ENCODE data around the gene EDN2. TPM values are rescaled to one million over a fixed set of nuclear protein-coding genes. Genes with fewer than 3 reads are reported as not detected.

Gene EDN2
- total RNA-seq, 1 experiment from 2014 or later = 3.0 TPM

GRCh38 chr1:41466146-41466545, 18.3 kb downstream of the EDN2 start:
- Histone ChIP-seq H3K36me3 (no peaks in the 10 kb centered on the region), H3K4me3 (no peak overlapping the region), H3K9me3 (no peaks in the 10 kb centered on the region), H3K27me3 (no peaks in the 10 kb centered on the region)
- DNase-seq = no peak

- DNase-seq = no peak
- Histone ChIP-seq H3K36me3 (no peaks in the 10 kb centered on the region), H3K9me3 (no peaks in the 10 kb centered on the region), H3K27me3 (no peaks in the 10 kb centered on the region), H3K4me3 (no peak overlapping the region)
Observed at GRCh38 chr1:41465741-41466140, 18.7 kb downstream of the EDN2 start.

DNA sequence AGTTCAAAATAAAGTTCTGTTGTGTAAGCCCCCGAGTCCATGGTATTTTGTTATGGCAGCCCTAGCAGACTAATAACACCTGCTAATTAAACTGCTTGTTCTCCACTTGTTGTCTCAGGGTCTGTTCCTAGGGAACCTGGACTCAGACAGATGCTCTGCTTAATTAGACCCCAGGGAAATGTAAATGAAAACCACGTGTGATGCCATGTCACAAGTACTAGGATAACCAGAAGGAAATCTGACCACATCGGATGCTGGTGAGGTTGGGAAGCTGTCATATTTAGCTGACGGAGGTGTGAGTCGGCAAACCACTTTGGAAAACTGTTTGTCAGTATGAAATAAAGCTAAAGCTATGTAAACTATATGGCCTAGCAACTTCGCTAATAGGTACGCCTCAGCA, 19.6 kb downstream of the EDN2 start:
- Histone ChIP-seq H3K36me3 (no peaks in the 10 kb centered on the region), H3K27me3 (no peaks in the 10 kb centered on the region), H3K9me3 (no peaks in the 10 kb centered on the region), H3K4me3 (no peak overlapping the region)
- no peak for DNase-seq

DNA sequence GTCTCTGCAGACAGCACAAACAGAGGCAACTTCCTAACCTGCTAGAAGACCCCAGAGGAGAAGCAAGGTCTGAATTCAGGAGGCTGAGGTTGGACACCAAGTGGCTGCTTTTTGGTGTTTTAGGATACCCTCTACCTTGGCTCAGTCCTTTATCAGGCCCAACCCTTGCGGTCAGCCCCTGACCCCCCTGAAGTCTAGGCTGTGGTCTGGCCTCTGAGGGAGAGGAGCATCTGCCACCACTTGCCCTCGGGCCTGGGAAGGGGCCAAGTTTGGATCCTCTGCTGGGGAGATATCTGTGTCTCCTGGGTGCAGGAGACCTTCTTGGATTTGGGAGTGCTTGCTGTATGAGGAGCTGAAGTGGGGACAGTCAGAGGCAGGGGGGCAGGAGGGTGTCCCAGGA, 21.0 kb downstream of the EDN2 start:
- Histone ChIP-seq H3K9me3 (no peaks in the 10 kb centered on the region), H3K4me3 (no peak overlapping the region), H3K36me3 (no peaks in the 10 kb centered on the region), H3K27me3 (no peaks in the 10 kb centered on the region)
- DNase-seq = no peak

DNA sequence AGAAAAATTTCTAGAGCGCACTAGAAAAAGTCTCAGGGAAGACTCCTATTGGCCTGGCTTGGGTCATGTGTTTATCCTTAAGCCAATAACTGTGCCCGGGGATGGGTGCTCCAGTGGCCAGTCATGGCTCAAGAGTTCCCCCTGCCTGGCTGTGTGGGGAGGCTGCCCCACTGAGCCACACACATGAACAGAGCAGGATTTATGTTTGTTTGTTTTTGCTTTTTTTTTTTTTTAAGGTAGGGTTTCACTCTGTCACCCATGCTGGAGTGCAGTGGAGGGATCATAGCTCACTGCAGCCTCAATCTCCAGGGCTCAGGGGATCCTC, 21.8 kb downstream of the EDN2 start:
- no peak for DNase-seq
- Histone ChIP-seq H3K4me3 (no peak overlapping the region), H3K9me3 (no peaks in the 10 kb centered on the region), H3K27me3 (no peaks in the 10 kb centered on the region), H3K36me3 (no peaks in the 10 kb centered on the region)

DNA sequence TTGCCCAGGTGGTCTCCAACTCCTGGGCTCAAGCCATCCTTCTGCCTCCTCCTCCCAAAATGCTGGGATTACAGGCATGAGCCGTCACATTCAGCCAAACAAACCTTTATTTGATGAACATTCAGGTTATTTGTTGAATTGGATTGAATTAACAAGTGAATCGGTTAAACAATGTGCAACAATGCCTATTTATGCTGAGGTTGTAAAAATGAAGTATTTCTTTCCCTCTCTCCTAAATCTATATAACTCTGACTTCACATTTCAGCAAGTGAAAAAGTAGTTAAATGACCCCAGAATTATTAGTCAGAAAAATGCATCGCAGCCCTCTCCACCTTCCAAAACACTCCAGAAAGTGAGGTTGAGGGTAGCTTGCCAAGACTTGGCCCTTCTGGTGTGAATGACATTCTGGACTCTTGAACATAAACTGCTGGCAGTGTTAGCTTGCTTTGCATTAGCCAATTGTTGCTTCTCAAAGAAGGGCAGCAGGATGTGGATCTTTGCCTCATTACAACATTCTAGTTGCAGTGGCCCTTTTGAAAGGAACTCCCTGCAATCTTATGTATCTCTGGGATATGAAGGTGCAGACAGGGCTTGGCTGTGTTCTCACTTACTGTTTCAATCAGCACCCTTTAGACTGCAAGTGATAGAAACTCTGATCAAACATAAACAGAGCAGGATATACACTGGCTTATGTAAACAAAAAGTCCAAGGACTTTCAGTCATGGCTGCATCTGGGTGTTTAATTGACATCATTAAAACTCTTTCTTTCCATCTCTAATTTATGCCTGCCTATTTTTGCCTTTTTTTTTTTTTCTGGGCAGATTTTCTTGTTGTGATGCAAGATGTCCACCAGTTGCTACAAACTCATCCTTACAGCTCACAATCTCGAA, 22.4 kb downstream of the EDN2 start:
- Histone ChIP-seq H3K27me3 (no peaks in the 10 kb centered on the region), H3K4me3 (no peak overlapping the region), H3K9me3 (no peaks in the 10 kb centered on the region), H3K36me3 (no peaks in the 10 kb centered on the region)
- DNase-seq = peak; percentile 76

DNA sequence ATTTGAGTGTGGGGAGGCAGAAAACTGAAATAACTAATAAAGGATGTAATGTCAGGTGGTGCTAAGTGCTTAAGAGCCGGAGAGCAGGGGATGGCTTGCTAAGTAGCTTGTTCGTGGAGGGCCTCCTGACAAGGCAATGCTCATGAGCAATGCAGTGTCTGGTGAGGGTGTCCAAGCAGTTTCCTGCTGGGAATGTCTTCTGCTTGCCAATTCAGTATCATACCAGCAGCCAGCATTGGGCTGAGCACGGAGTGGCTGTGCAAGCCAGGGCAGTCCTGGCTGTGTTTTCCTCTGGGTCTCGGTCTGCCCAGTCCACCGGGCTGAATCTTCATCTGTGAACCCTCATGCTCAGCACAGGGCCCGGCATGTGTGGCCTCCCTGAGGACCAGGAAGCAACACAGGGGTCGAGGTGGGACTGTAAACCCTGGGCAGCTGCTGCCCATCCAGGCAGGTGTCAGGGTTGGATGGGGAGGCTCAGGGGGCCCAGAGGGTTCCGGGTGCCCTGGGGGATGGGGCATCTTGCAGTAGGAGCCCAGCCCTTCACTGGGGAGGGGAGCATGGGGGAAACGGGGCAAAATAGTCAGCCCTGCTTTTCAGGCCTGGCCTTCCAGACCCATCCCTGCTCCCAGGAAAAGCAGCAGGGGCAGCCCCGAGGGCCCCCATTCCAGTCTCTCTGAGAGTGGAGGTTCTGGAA, 27.5 kb downstream of the EDN2 start:
- peak; percentile 85 for DNase-seq
- H3K4me3 ChIP-seq = no peak overlapping the region
- no peaks in the 10 kb centered on the region for H3K9me3 ChIP-seq

DNA sequence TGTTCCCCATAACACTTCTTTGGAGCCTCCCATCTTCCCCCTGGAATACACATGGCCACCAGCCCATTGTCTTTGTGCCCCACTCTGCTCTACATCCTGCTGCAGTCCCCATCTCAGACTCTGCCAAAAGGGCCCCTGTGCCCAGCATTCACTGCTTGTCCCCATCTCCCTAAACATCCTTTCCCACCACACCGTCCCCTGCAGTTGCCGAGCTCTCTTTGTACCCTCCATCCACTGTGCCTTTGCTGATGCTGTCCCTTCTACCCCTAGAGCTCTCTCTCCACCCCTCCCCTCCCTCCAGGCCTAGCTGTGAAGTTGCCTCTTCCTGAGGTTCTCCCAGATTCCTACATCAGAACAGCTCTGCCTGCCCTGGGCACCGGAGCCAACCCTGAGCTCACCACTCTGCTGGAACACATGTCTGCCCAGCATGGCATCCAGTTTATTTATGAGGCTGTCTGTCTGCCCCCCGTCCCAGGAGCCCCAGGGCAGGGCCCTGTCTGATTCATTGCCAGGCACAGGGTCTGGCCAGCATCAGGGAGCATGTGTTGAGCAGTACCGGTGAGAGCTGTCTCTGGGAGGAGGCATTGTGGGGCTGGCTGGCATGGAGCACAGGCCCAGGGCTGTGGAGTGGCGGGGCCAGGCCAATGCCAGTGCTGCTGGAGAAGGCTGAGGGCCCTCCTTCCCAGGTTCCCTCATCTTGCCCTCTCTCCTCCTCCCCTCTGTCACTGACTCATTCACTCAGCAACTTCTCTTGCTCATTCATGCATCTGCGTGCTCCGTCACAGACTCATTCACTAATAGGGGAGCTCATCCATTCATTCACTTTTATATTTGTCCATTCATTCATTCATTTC, 28.8 kb downstream of the EDN2 start:
- Histone ChIP-seq H3K27me3 (no peaks in the 10 kb centered on the region), H3K4me3 (no peak overlapping the region), H3K9me3 (no peaks in the 10 kb centered on the region), H3K36me3 (no peaks in the 10 kb centered on the region)
- peak; percentile 97 for DNase-seq

More for the DNA sequence above, 27.5 kb downstream of the EDN2 start:
- Histone ChIP-seq H3K36me3 (no peaks in the 10 kb centered on the region), H3K27me3 (no peaks in the 10 kb centered on the region)

- H3K9me3 ChIP-seq = no peaks in the 10 kb centered on the region
- H3K27me3 ChIP-seq = no peaks in the 10 kb centered on the region
- no peak overlapping the region for H3K4me3 ChIP-seq
- peak; percentile 78 for DNase-seq
- H3K36me3 ChIP-seq = no peaks in the 10 kb centered on the region
Observed at GRCh38 chr1:41454406-41454805, 30.1 kb downstream of the EDN2 start.

DNA sequence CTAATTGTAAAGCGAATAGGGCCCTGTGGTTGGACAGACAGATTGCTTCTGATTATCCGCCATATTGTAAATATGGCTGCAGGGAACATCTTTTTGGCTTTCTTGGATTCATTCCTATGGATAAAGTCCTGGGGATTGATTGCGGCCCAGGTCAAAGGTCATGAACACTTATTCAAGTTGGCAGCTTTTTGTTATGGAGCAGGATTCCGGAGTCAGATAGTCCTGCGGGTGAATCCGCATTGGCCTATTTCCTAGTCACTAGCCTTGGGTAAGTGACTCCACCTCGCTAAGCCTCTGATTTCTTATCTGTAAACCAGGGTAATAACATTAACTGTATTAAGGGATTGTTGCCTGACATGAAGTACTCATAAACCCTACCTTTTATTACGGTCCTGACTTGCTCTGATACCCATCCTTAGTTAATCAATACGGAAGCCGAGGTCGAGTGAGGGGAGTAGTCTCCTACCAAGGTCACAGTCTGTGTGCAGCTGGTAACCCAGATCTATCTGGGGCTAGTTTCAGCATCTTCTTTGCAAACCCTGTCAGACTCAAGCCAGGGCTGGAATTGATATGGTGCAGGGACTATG, 31.7 kb downstream of the EDN2 start:
- no peak overlapping the region for H3K4me3 ChIP-seq
- H3K36me3 ChIP-seq = no peaks in the 10 kb centered on the region
- no peaks in the 10 kb centered on the region for H3K27me3 ChIP-seq
- no peaks in the 10 kb centered on the region for H3K9me3 ChIP-seq
- no peak for DNase-seq

DNA sequence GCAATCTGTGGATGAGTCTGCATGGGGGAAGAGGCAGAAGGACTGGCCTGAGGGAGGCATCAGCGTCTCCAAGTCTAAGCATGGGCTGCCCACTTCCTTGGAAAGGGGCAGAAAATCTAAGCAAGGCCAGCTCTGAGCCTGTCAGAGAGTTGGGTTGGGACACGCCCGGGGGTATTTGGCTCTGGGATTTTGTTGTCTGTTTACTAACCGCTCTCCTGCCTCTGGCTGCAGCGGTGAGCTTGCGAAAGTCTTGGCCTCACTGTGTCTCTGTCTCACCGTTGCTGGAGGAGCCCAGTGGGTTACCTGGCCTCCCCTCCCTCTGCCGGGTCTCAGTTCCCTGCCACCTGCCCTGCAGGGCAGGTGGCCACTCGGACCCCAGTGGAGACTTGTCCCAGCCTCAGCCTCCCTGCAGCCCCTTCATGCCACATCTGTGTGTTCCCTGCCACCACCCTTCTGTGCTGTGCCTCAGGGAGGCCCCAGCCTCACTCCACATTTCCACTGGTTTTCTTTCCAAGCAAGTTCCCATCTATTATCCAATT, 33.7 kb downstream of the EDN2 start:
- DNase-seq = peak; percentile 16
- Histone ChIP-seq H3K9me3 (no peaks in the 10 kb centered on the region), H3K4me3 (no peak overlapping the region), H3K36me3 (no peaks in the 10 kb centered on the region), H3K27me3 (no peaks in the 10 kb centered on the region)

DNA sequence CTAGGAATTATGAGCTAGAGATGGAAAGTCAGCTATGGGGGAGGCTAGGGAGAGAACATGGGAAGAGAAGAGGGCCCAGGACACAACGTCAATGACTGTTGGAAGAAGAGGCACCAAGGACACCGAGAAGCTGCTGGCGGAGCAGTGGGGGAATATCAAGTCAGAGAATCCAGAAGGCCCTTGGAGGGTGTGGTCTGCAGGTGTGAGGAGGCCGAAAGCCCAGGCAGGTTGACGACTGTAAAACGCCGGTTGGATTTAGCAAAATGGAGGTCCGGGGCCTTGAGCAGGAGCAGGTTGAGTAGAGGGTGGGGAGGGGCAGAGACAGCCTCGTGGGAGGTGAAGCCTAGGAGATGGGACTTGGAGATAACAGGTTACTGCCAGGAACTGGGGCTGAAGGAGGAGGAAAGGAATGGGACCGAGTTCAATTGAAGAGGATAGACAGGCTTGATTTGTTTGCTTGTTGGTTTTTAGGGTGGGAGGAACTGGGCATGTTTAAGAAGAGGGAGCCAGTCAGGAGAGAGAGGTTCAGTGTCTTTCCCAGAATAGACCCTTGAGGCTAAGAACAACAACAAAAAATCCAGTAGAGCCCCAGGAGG, 35.1 kb downstream of the EDN2 start:
- Histone ChIP-seq H3K9me3 (peaks cover 10% of the 10 kb centered on the region), H3K36me3 (no peaks in the 10 kb centered on the region), H3K27me3 (no peaks in the 10 kb centered on the region), H3K4me3 (no peak overlapping the region)
- no peak for DNase-seq

- Histone ChIP-seq H3K9me3 (peaks cover 16% of the 10 kb centered on the region), H3K36me3 (no peaks in the 10 kb centered on the region), H3K4me3 (no peak overlapping the region), H3K27me3 (no peaks in the 10 kb centered on the region)
- DNase-seq = no peak
Observed at GRCh38 chr1:41448821-41449220, 35.7 kb downstream of the EDN2 start.

DNA sequence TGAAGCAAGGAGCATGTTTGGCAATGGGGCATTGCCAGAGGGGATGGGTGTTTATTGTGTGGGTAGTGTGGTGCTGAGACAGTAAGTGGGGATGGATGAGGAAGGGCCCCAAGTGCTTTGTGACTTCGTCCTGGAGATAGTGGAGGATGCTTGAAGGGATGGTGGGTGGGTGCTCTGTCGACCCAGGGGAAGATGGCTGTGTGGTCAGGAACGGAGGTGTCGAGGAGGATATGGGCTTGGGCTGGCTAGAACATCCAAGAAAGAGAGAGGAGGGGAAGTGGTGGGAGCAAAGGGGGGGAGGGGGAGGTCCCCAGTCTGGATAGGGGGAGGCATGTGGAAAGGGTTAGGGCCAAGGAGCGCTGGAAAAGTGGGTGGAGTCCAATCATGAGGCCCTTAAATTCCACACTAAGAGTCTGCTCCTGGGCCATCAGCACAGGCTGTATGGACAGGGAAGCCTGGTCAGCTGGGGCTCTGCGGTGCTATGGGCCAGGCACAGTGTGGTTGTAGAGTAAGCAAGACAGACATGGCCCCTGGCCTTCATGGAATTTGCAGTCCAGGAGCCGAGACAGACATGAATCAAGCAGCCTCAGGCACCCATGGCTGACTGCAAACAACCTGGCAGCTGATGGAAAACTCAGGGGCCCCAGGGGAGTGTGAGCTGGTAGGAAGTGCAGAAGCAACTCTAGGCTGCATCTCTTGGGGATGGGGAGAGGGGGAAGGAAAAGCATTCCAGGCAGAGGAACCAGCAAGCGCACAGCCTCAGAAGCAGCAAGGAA, 36.3 kb downstream of the EDN2 start:
- Histone ChIP-seq H3K36me3 (no peaks in the 10 kb centered on the region), H3K27me3 (no peaks in the 10 kb centered on the region), H3K4me3 (no peak overlapping the region), H3K9me3 (peaks cover 16% of the 10 kb centered on the region)
- DNase-seq = peak; percentile 33

GRCh38 chr1:41446851-41447610, 37.5 kb downstream of the EDN2 start:
- H3K36me3 ChIP-seq = no peaks in the 10 kb centered on the region
- DNase-seq = no peak
- no peak overlapping the region for H3K4me3 ChIP-seq
- no peaks in the 10 kb centered on the region for H3K27me3 ChIP-seq
- H3K9me3 ChIP-seq = peaks cover 16% of the 10 kb centered on the region
